ENCODE data around the gene ABHD15. TPM values are rescaled to one million over a fixed set of nuclear protein-coding genes. Genes with fewer than 3 reads are reported as not detected.

The ABHD15 gene
- total RNA-seq, 1 donor from 2014 or later: 14.3 TPM

- Histone ChIP-seq H3K9me3 (no peaks in the 10 kb centered on the region), H3K4me1 (peaks cover 79% of the 10 kb centered on the region), H3K27me3 (ENCODE audit: low read depth) (no peaks in the 10 kb centered on the region), H3K4me3 (peak within 1 kb of the TSS; percentile 90), H3K36me3 (no peaks in the 10 kb centered on the region), H3K27ac (peak within 1 kb of the TSS; percentile 84)
- DNase-seq (peak; percentile 90), ATAC-seq (peak; percentile 88 to 89)
- no peak for TF ChIP-seq CTCF (IDR thresholded peaks at IDR 0.05)
- intact Hi-C loops (cut with DNase I): no loop called here
Observed at GRCh38 chr17:29589524-29590410, 22.9 kb upstream of the ABHD15 start, which contains the start of gene GIT1. Gene GIT1 (minus strand): TSS chr17:29589648. CDS start chr17:29589378, 270 bp downstream.

- no peaks in the 10 kb centered on the region for H3K27me3 ChIP-seq (ENCODE audit: low read depth)
- DNase-seq: peak; percentile 67
- H3K27ac ChIP-seq: peak overlapping the region; percentile 84
- peaks cover 84% of the 10 kb centered on the region for H3K4me1 ChIP-seq
- ATAC-seq: peak in 1 of 2 donors; percentile 0
- H3K9me3 ChIP-seq: no peaks in the 10 kb centered on the region
- no peak for TF ChIP-seq CTCF (IDR thresholded peaks at IDR 0.05)
- peak overlapping the region; percentile 90 for H3K4me3 ChIP-seq
- H3K36me3 ChIP-seq: no peaks in the 10 kb centered on the region
- intact Hi-C loops (cut with DNase I): no loop called here
Observed at GRCh38 chr17:29588562-29589411, 21.9 kb upstream of the ABHD15 start.

- Histone ChIP-seq H3K4me3 (peak overlapping the region; percentile 90), H3K27me3 (ENCODE audit: low read depth) (no peaks in the 10 kb centered on the region), H3K4me1 (peaks cover 86% of the 10 kb centered on the region), H3K9me3 (no peaks in the 10 kb centered on the region), H3K27ac (peak overlapping the region; percentile 84), H3K36me3 (no peaks in the 10 kb centered on the region)
- no peak for ATAC-seq
- no peak for DNase-seq
- no peak for TF ChIP-seq CTCF (IDR thresholded peaks at IDR 0.05)
- intact Hi-C loops (cut with DNase I): no loop called here
Observed at GRCh38 chr17:29588017-29588561, 21.3 kb upstream of the ABHD15 start.

GRCh38 chr17:29587591-29587990, 20.8 kb upstream of the ABHD15 start:
- Histone ChIP-seq H3K27me3 (ENCODE audit: low read depth) (no peaks in the 10 kb centered on the region), H3K9me3 (no peaks in the 10 kb centered on the region), H3K36me3 (peaks cover 3% of the 10 kb centered on the region), H3K4me1 (peaks cover 83% of the 10 kb centered on the region), H3K27ac (peak overlapping the region; percentile 84), H3K4me3 (peak overlapping the region; percentile 90)
- DNase-seq: no peak
- no peak for ATAC-seq
- TF ChIP-seq CTCF (IDR thresholded peaks at IDR 0.05): no peak
- intact Hi-C loops (cut with DNase I): no loop called here

Measured in lower lobe of right lung (tissue), 2 donors.